ENCODE results near the gene LIMS3.
"Not testable (repeated sequence)": the region's sequence is repeated elsewhere in the genome, so short reads cannot be mapped to it uniquely, and the experiment has no call there.

LIMS3 gene

GRCh38 chr2:109936534-109936933, 38.0 kb downstream of the LIMS3 start:
- not testable (repeated sequence) for H3K4me1 ChIP-seq (ENCODE audit: insufficient read depth, low read length); H3K27me3 ChIP-seq (ENCODE audit: control insufficient read depth in 1 of 2, insufficient read depth in 2 of 2, low read length in 2 of 2); H3K4me3 ChIP-seq (ENCODE audit: low read depth in 1 of 2, low read length in 2 of 2); H3K9me3 ChIP-seq (ENCODE audit: low read length); H3K36me3 ChIP-seq (ENCODE audit: insufficient read depth, low read length); H3K27ac ChIP-seq (ENCODE audit: low read depth, low read length); H3K9ac ChIP-seq (ENCODE audit: low read length)

- not testable (repeated sequence) for H3K36me3 ChIP-seq (ENCODE audit: insufficient read depth, low read length); H3K9ac ChIP-seq (ENCODE audit: low read length); H3K27ac ChIP-seq (ENCODE audit: low read depth, low read length); H3K4me3 ChIP-seq (ENCODE audit: low read depth in 1 of 2, low read length in 2 of 2); H3K27me3 ChIP-seq (ENCODE audit: control insufficient read depth in 1 of 2, insufficient read depth in 2 of 2, low read length in 2 of 2); H3K4me1 ChIP-seq (ENCODE audit: insufficient read depth, low read length); H3K9me3 ChIP-seq (ENCODE audit: low read length)
Measured at GRCh38 chr2:109945362-109945761, 46.9 kb downstream of the LIMS3 start.

- not testable (repeated sequence) for H3K9me3 ChIP-seq (ENCODE audit: low read length); H3K9ac ChIP-seq (ENCODE audit: low read length); H3K27ac ChIP-seq (ENCODE audit: low read depth, low read length); H3K4me1 ChIP-seq (ENCODE audit: insufficient read depth, low read length); H3K4me3 ChIP-seq (ENCODE audit: low read depth in 1 of 2, low read length in 2 of 2); H3K36me3 ChIP-seq (ENCODE audit: insufficient read depth, low read length); H3K27me3 ChIP-seq (ENCODE audit: control insufficient read depth in 1 of 2, insufficient read depth in 2 of 2, low read length in 2 of 2)
Measured at GRCh38 chr2:109947262-109947958, 48.9 kb downstream of the LIMS3 start.

GRCh38 chr2:109947959-109948520, 49.6 kb downstream of the LIMS3 start:
- H3K9me3 ChIP-seq (ENCODE audit: low read length); H3K9ac ChIP-seq (ENCODE audit: low read length); H3K36me3 ChIP-seq (ENCODE audit: insufficient read depth, low read length); H3K4me3 ChIP-seq (ENCODE audit: low read depth in 1 of 2, low read length in 2 of 2); H3K4me1 ChIP-seq (ENCODE audit: insufficient read depth, low read length); H3K27me3 ChIP-seq (ENCODE audit: control insufficient read depth in 1 of 2, insufficient read depth in 2 of 2, low read length in 2 of 2); H3K27ac ChIP-seq (ENCODE audit: low read depth, low read length): not testable (repeated sequence)

GRCh38 chr2:109950146-109950843, 51.8 kb downstream of the LIMS3 start:
- not testable (repeated sequence) for H3K4me3 ChIP-seq (ENCODE audit: low read depth in 1 of 2, low read length in 2 of 2); H3K27ac ChIP-seq (ENCODE audit: low read depth, low read length); H3K4me1 ChIP-seq (ENCODE audit: insufficient read depth, low read length); H3K9me3 ChIP-seq (ENCODE audit: low read length); H3K27me3 ChIP-seq (ENCODE audit: control insufficient read depth in 1 of 2, insufficient read depth in 2 of 2, low read length in 2 of 2); H3K9ac ChIP-seq (ENCODE audit: low read length); H3K36me3 ChIP-seq (ENCODE audit: insufficient read depth, low read length)

GRCh38 chr2:109963942-109964341, 65.5 kb downstream of the LIMS3 start:
- not testable (repeated sequence) for H3K4me3 ChIP-seq (ENCODE audit: low read depth in 1 of 2, low read length in 2 of 2); H3K27me3 ChIP-seq (ENCODE audit: control insufficient read depth in 1 of 2, insufficient read depth in 2 of 2, low read length in 2 of 2); H3K4me1 ChIP-seq (ENCODE audit: insufficient read depth, low read length); H3K36me3 ChIP-seq (ENCODE audit: insufficient read depth, low read length); H3K27ac ChIP-seq (ENCODE audit: low read depth, low read length); H3K9me3 ChIP-seq (ENCODE audit: low read length); H3K9ac ChIP-seq (ENCODE audit: low read length)

- not testable (repeated sequence) for H3K27me3 ChIP-seq (ENCODE audit: control insufficient read depth in 1 of 2, insufficient read depth in 2 of 2, low read length in 2 of 2); H3K4me3 ChIP-seq (ENCODE audit: low read depth in 1 of 2, low read length in 2 of 2); H3K4me1 ChIP-seq (ENCODE audit: insufficient read depth, low read length); H3K36me3 ChIP-seq (ENCODE audit: insufficient read depth, low read length); H3K9ac ChIP-seq (ENCODE audit: low read length); H3K27ac ChIP-seq (ENCODE audit: low read depth, low read length); H3K9me3 ChIP-seq (ENCODE audit: low read length)
Measured at GRCh38 chr2:109965482-109965881, 67.0 kb downstream of the LIMS3 start.

- H3K9me3 ChIP-seq (ENCODE audit: low read length); H3K4me1 ChIP-seq (ENCODE audit: insufficient read depth, low read length); H3K27ac ChIP-seq (ENCODE audit: low read depth, low read length); H3K27me3 ChIP-seq (ENCODE audit: control insufficient read depth in 1 of 2, insufficient read depth in 2 of 2, low read length in 2 of 2); H3K4me3 ChIP-seq (ENCODE audit: low read depth in 1 of 2, low read length in 2 of 2); H3K36me3 ChIP-seq (ENCODE audit: insufficient read depth, low read length); H3K9ac ChIP-seq (ENCODE audit: low read length): not testable (repeated sequence)
Measured at GRCh38 chr2:109966107-109966736, 67.7 kb downstream of the LIMS3 start.

GRCh38 chr2:109966858-109967257, 68.4 kb downstream of the LIMS3 start:
- not testable (repeated sequence) for H3K9ac ChIP-seq (ENCODE audit: low read length); H3K9me3 ChIP-seq (ENCODE audit: low read length); H3K4me3 ChIP-seq (ENCODE audit: low read depth in 1 of 2, low read length in 2 of 2); H3K27ac ChIP-seq (ENCODE audit: low read depth, low read length); H3K36me3 ChIP-seq (ENCODE audit: insufficient read depth, low read length); H3K4me1 ChIP-seq (ENCODE audit: insufficient read depth, low read length); H3K27me3 ChIP-seq (ENCODE audit: control insufficient read depth in 1 of 2, insufficient read depth in 2 of 2, low read length in 2 of 2)

GRCh38 chr2:109969864-109970263, 71.4 kb downstream of the LIMS3 start:
- not testable (repeated sequence) for H3K9me3 ChIP-seq (ENCODE audit: low read length); H3K4me3 ChIP-seq (ENCODE audit: low read depth in 1 of 2, low read length in 2 of 2); H3K27me3 ChIP-seq (ENCODE audit: control insufficient read depth in 1 of 2, insufficient read depth in 2 of 2, low read length in 2 of 2); H3K9ac ChIP-seq (ENCODE audit: low read length); H3K4me1 ChIP-seq (ENCODE audit: insufficient read depth, low read length); H3K36me3 ChIP-seq (ENCODE audit: insufficient read depth, low read length); H3K27ac ChIP-seq (ENCODE audit: low read depth, low read length)

GRCh38 chr2:109971710-109972109, 73.2 kb downstream of the LIMS3 start:
- not testable (repeated sequence) for H3K4me3 ChIP-seq (ENCODE audit: low read depth in 1 of 2, low read length in 2 of 2); H3K9ac ChIP-seq (ENCODE audit: low read length); H3K36me3 ChIP-seq (ENCODE audit: insufficient read depth, low read length); H3K27me3 ChIP-seq (ENCODE audit: control insufficient read depth in 1 of 2, insufficient read depth in 2 of 2, low read length in 2 of 2); H3K27ac ChIP-seq (ENCODE audit: low read depth, low read length); H3K4me1 ChIP-seq (ENCODE audit: insufficient read depth, low read length); H3K9me3 ChIP-seq (ENCODE audit: low read length)
